BJ (cell line): Measurements from ENCODE around the gene AMACR. TPM values are rescaled to one million over a fixed set of nuclear protein-coding genes. Genes with fewer than 3 reads are reported as not detected.

ENCODE experiments used
- CTCF ChIA-PET: fragments of 350-600 bp; formaldehyde crosslinking; extraction: SDS; loops from one replicate; lab custom pipeline; 2021; ENCODE audit warnings: antibody characterized with exemption, inconsistent platforms; lab: Yijun Ruan, JAX
- POLR2A ChIA-PET: fragments of 300-600 bp; sonication (Branson Sonifier 250); formaldehyde crosslinking; extraction: SDS; loops from one replicate; lab custom pipeline; 2021; ENCODE audit warnings: antibody characterized with exemption; lab: Charles Lee
- DNase-seq: peaks from one replicate; pipeline ENCODE4 v3.0.0-alpha.2; 2011; ENCODE audit warnings: low read depth
- H3K27me3 ChIP-seq: 2 replicates; pipeline ENCODE4 v1.6.0; 2011; ENCODE audit warnings: low read length; ENCODE audit not compliant: control insufficient read depth, insufficient read depth
- H3K36me3 ChIP-seq: 2 replicates; pipeline ENCODE4 v1.5.1; 2011; ENCODE audit warnings: low read length; ENCODE audit not compliant: control insufficient read depth, insufficient read depth
- H3K4me3 ChIP-seq: 2 replicates; pipeline ENCODE4 v1.5.1; 2011; ENCODE audit warnings: low read depth, mild to moderate bottlenecking, control low read depth, low read length
- CTCF ChIP-seq: IDR thresholded peaks from 2 replicates; pipeline ENCODE4 v1.5.1; 2011; ENCODE audit warnings: low read depth, mild to moderate bottlenecking, control low read depth, inconsistent platforms, low read length, moderate library complexity; ENCODE audit not compliant: insufficient read depth
- polyA plus RNA-seq: library from polyadenylated mRNA; depleted of rRNA; stranded (reverse); fragments of >200 nt; gene quantifications from 2 replicates; pipeline ENCODE4 v1.2.3, GENCODE V29; 2011

The AMACR gene
- polyA plus RNA-seq, 1 experiment, result 7.1 TPM

GRCh38 chr5:34047143-34047542 is 39.3 kb upstream of the AMACR start:
- H3K4me3 ChIP-seq, result no peak overlapping the region
- CTCF ChIA-PET, result interaction anchor here (0.8 kb wide), 1 partner anchor 11 kb away, joined by 3 read pairs; no protein-coding TSS in a partner anchor
- POLR2A ChIA-PET, result no interaction called here
- no peak for DNase-seq
- H3K36me3 ChIP-seq, result no peaks in the 10 kb centered on the region
- no peaks in the 10 kb centered on the region for H3K27me3 ChIP-seq
- TF ChIP-seq CTCF, result no peak

- CTCF ChIA-PET, result no interaction called here
- TF ChIP-seq CTCF, result no peak
- DNase-seq, result peak; percentile 23
These were observed 38.1 kb upstream of the AMACR start for GRCh38 chr5:34045996-34046395.

GRCh38 chr5:34045023-34045422 is 37.2 kb upstream of the AMACR start:
- Histone ChIP-seq H3K27me3 (no peaks in the 10 kb centered on the region), H3K36me3 (no peaks in the 10 kb centered on the region), H3K4me3 (no peak overlapping the region)
- CTCF ChIA-PET, result interaction anchor here (1.4 kb wide), 2 partner anchors 9 to 10 kb away, joined by 3 to 4 read pairs; no protein-coding TSS in a partner anchor
- POLR2A ChIA-PET, result no interaction called here
- no peak for TF ChIP-seq CTCF
- DNase-seq, result no peak

More at GRCh38 chr5:34045996-34046395, 38.1 kb upstream of the AMACR start:
- H3K36me3 ChIP-seq, result no peaks in the 10 kb centered on the region
- H3K4me3 ChIP-seq, result no peak overlapping the region
- H3K27me3 ChIP-seq, result no peaks in the 10 kb centered on the region
- POLR2A ChIA-PET, result interaction anchor here (0.5 kb wide), 1 partner anchor 18 kb away, joined by 3 read pairs; no protein-coding TSS in a partner anchor

GRCh38 chr5:34043099-34043876 is 35.4 kb upstream of the AMACR start, which contains the start of gene C1QTNF3:
Gene C1QTNF3 (minus strand): TSS chr5:34043213. CDS start chr5:34043125, 88 bp downstream.
- Histone ChIP-seq H3K4me3 (no peak within 1 kb of the TSS), H3K27me3 (no peaks in the 10 kb centered on the region), H3K36me3 (no peaks in the 10 kb centered on the region)
- CTCF ChIA-PET, result no interaction called here
- DNase-seq, result no peak
- TF ChIP-seq CTCF, result no peak
- POLR2A ChIA-PET, result no interaction called here

- Histone ChIP-seq H3K27me3 (no peaks in the 10 kb centered on the region), H3K36me3 (no peaks in the 10 kb centered on the region), H3K4me3 (no peak overlapping the region)
- TF ChIP-seq CTCF, result no peak
- POLR2A ChIA-PET, result no interaction called here
- CTCF ChIA-PET, result no interaction called here
- DNase-seq, result no peak
These were observed 34.5 kb upstream of the AMACR start for GRCh38 chr5:34042321-34042720.
